NCI-H345 treated with DMSO at 0.1 percent for 48 hours (cell line): ENCODE data around the gene SLC23A2.
"Not testable (repeated sequence)": the region's sequence is repeated elsewhere in the genome, so short reads cannot be mapped to it uniquely, and the experiment has no call there.

Experiments used
- DNase-seq: peaks from one replicate; lab custom pipeline; 2025; ENCODE audit not compliant: unreplicated experiment; lab: John Stamatoyannopoulos, UW

SLC23A2 gene

GRCh38 chr20:5001174-5002076, at the start of gene SLC23A2:
TSS of gene SLC23A2 (minus strand) at chr20:5001510. CDS start at chr20:4932562, 68,948 bp downstream.
- DNase-seq = peak; percentile 50

- no peak for DNase-seq
Measured at GRCh38 chr20:5046656-5047339, 45.5 kb upstream of the SLC23A2 start.

GRCh38 chr20:5045906-5046305, 44.6 kb upstream of the SLC23A2 start:
- DNase-seq = no peak

- peak; percentile 65 for DNase-seq
Measured at GRCh38 chr20:5044075-5044620, 42.8 kb upstream of the SLC23A2 start.

- DNase-seq = no peak
Measured at GRCh38 chr20:5041433-5041832, 40.1 kb upstream of the SLC23A2 start.

- no peak for DNase-seq
Measured at GRCh38 chr20:5040345-5040744, 39.0 kb upstream of the SLC23A2 start.

GRCh38 chr20:5039889-5040288, 38.6 kb upstream of the SLC23A2 start:
- DNase-seq = no peak

GRCh38 chr20:5039255-5039657, 37.9 kb upstream of the SLC23A2 start:
- no peak for DNase-seq

- DNase-seq = no peak
Measured at GRCh38 chr20:5036828-5037227, 35.5 kb upstream of the SLC23A2 start.

GRCh38 chr20:5035518-5035917, 34.2 kb upstream of the SLC23A2 start:
- DNase-seq = not testable (repeated sequence)

GRCh38 chr20:5033566-5033965, 32.3 kb upstream of the SLC23A2 start:
- DNase-seq = no peak

- DNase-seq = not testable (repeated sequence)
Measured at GRCh38 chr20:5031701-5032100, 30.4 kb upstream of the SLC23A2 start.

- no peak for DNase-seq
Measured at GRCh38 chr20:5031206-5031557, 29.9 kb upstream of the SLC23A2 start.

GRCh38 chr20:5030348-5031205, 29.3 kb upstream of the SLC23A2 start:
- no peak for DNase-seq

GRCh38 chr20:5028258-5029059, 27.1 kb upstream of the SLC23A2 start:
- not testable (repeated sequence) for DNase-seq

- DNase-seq = no peak
Measured at GRCh38 chr20:5024982-5025381, 23.7 kb upstream of the SLC23A2 start.

- DNase-seq = no peak
Measured at GRCh38 chr20:5024103-5024502, 22.8 kb upstream of the SLC23A2 start.

GRCh38 chr20:5023171-5023570, 21.9 kb upstream of the SLC23A2 start:
- DNase-seq = not testable (repeated sequence)

- DNase-seq = no peak
Measured at GRCh38 chr20:5020760-5021159, 19.4 kb upstream of the SLC23A2 start.
